Activated CD4-positive, alpha-beta T cell treated with anti-CD3 and anti-CD28 coated beads for 48 hours (primary cell): ENCODE data around the gene ART4.
A peak's percentile ranks its signal among the peaks of the same experiment; 100 is the strongest.

Experiments used
- DNase-seq: peaks from one replicate; pipeline ENCODE4 v3.0.0-alpha.2; 2020

ART4 gene

GRCh38 chr12:14810167-14810952 is 33.0 kb downstream of the ART4 start:
- DNase-seq = no peak

- no peak for DNase-seq
Observed at GRCh38 chr12:14803830-14804160, 39.5 kb downstream of the ART4 start.

GRCh38 chr12:14803011-14803829 is 40.1 kb downstream of the ART4 start, which contains the start of the genes C12orf60 and WBP11:
Gene C12orf60 (plus strand): TSS chr12:14803670. CDS start chr12:14822936, 19,266 bp downstream.
Gene WBP11 (minus strand): TSS chr12:14803478. CDS start chr12:14801383, 2,095 bp downstream.
- DNase-seq = peak; percentile 91

GRCh38 chr12:14802721-14803010 is 40.7 kb downstream of the ART4 start:
- no peak for DNase-seq

GRCh38 chr12:14802247-14802646 is 41.1 kb downstream of the ART4 start:
- DNase-seq = no peak

- no peak for DNase-seq
Observed at GRCh38 chr12:14795028-14795448, 48.3 kb downstream of the ART4 start.

GRCh38 chr12:14785568-14785967 is 57.8 kb downstream of the ART4 start:
- DNase-seq = no peak

- DNase-seq = no peak
Observed at GRCh38 chr12:14784471-14784870, 58.9 kb downstream of the ART4 start.

GRCh38 chr12:14782756-14783155 is 60.6 kb downstream of the ART4 start:
- no peak for DNase-seq

GRCh38 chr12:14781563-14781962 is 61.8 kb downstream of the ART4 start:
- no peak for DNase-seq

- DNase-seq = no peak
Observed at GRCh38 chr12:14780859-14781258, 62.5 kb downstream of the ART4 start.

GRCh38 chr12:14779834-14780233 is 63.5 kb downstream of the ART4 start:
- DNase-seq = no peak

- no peak for DNase-seq
Observed at GRCh38 chr12:14777271-14777670, 66.1 kb downstream of the ART4 start.

GRCh38 chr12:14776236-14776961 is 66.9 kb downstream of the ART4 start:
- DNase-seq = no peak

- no peak for DNase-seq
Observed at GRCh38 chr12:14775636-14775980, 67.7 kb downstream of the ART4 start.
